GM18520 (cell line): ENCODE measurements around the gene SLC35G3.
"Not testable (repeated sequence)": the region's sequence is repeated elsewhere in the genome, so short reads cannot be mapped to it uniquely, and the experiment has no call there.

Source experiments
- ATAC-seq: cut with Tn5 transposase; IDR thresholded peaks from one replicate; pipeline ENCODE4 v1.9.1; 2021; ENCODE audit not compliant: unreplicated experiment

The SLC35G3 gene

GRCh38 chr17:35167046-35167445 is 27.1 kb downstream of the SLC35G3 start:
- no peak for ATAC-seq

GRCh38 chr17:35166526-35166925 is 27.7 kb downstream of the SLC35G3 start:
- no peak for ATAC-seq

- no peak for ATAC-seq
These were observed 29.5 kb downstream of the SLC35G3 start for GRCh38 chr17:35164716-35165115.

GRCh38 chr17:35163886-35164285 is 30.3 kb downstream of the SLC35G3 start:
- no peak for ATAC-seq

GRCh38 chr17:35162755-35163154 is 31.4 kb downstream of the SLC35G3 start:
- ATAC-seq = no peak

GRCh38 chr17:35161281-35161761 is 32.9 kb downstream of the SLC35G3 start:
- ATAC-seq = no peak

GRCh38 chr17:35160354-35161201 is 33.6 kb downstream of the SLC35G3 start:
- no peak for ATAC-seq

- ATAC-seq = no peak
These were observed 34.3 kb downstream of the SLC35G3 start for GRCh38 chr17:35159940-35160339.

GRCh38 chr17:35155246-35155645 is 38.9 kb downstream of the SLC35G3 start:
- ATAC-seq = no peak

- no peak for ATAC-seq
These were observed 39.7 kb downstream of the SLC35G3 start for GRCh38 chr17:35154196-35155165.

- no peak for ATAC-seq
These were observed 41.6 kb downstream of the SLC35G3 start for GRCh38 chr17:35152421-35153140.

GRCh38 chr17:35151080-35151479 is 43.1 kb downstream of the SLC35G3 start:
- ATAC-seq = not testable (repeated sequence)

GRCh38 chr17:35149941-35150340 is 44.3 kb downstream of the SLC35G3 start:
- ATAC-seq = no peak

- ATAC-seq = no peak
These were observed 46.0 kb downstream of the SLC35G3 start for GRCh38 chr17:35148144-35148543.

GRCh38 chr17:35147375-35147905 is 46.8 kb downstream of the SLC35G3 start, which contains the start of gene UNC45B:
Gene UNC45B, plus strand, starts transcription at chr17:35147817. Its CDS starts 447 bp downstream, at chr17:35148264.
- no peak for ATAC-seq

GRCh38 chr17:35146214-35146833 is 47.9 kb downstream of the SLC35G3 start:
- ATAC-seq = no peak

GRCh38 chr17:35144840-35145239 is 49.4 kb downstream of the SLC35G3 start:
- no peak for ATAC-seq
